Fibroblast of pulmonary artery (primary cell): ENCODE results near the gene MAGI1.

Source experiments
- DNase-seq: peaks from one replicate; pipeline ENCODE4 v3.0.0-alpha.2; 2010; ENCODE audit warnings: low read depth
- H3K4me3 ChIP-seq: replicated peaks from 2 replicates; pipeline ENCODE4 v1.5.1; 2011; ENCODE audit warnings: low read depth, mild to moderate bottlenecking, control low read depth, low read length, moderate library complexity
- CTCF ChIP-seq: IDR thresholded peaks from 2 replicates; pipeline ENCODE4 v1.5.1; 2011; ENCODE audit warnings: mild to moderate bottlenecking, control low read depth, low read length, inconsistent platforms; ENCODE audit errors: missing control alignments

Gene MAGI1

GRCh38 chr3:65855370-65856100, 183.2 kb downstream of the MAGI1 start:
- peak; percentile 50 for DNase-seq
- TF ChIP-seq CTCF = no peak
- H3K4me3 ChIP-seq = no peak overlapping the region

GRCh38 chr3:65854606-65855304, 184.0 kb downstream of the MAGI1 start:
- no peak for DNase-seq
- no peak for TF ChIP-seq CTCF

GRCh38 chr3:65851827-65852226, 186.9 kb downstream of the MAGI1 start:
- H3K4me3 ChIP-seq = no peak overlapping the region
- DNase-seq = peak; percentile 85
- no peak for TF ChIP-seq CTCF

More at GRCh38 chr3:65854606-65855304, 184.0 kb downstream of the MAGI1 start:
- H3K4me3 ChIP-seq = no peak overlapping the region

GRCh38 chr3:65850261-65850660, 188.5 kb downstream of the MAGI1 start:
- no peak for TF ChIP-seq CTCF
- peak; percentile 13 for DNase-seq
- no peak overlapping the region for H3K4me3 ChIP-seq

- TF ChIP-seq CTCF = no peak
- H3K4me3 ChIP-seq = no peak overlapping the region
- no peak for DNase-seq
Measured at GRCh38 chr3:65848024-65848423, 190.7 kb downstream of the MAGI1 start.

GRCh38 chr3:65846936-65847335, 191.8 kb downstream of the MAGI1 start:
- H3K4me3 ChIP-seq = no peak overlapping the region
- no peak for DNase-seq
- TF ChIP-seq CTCF = no peak
